ENCODE data around the gene KRT222.

The KRT222 gene

GRCh38 chr17:40648384-40648968 is 16.5 kb downstream of the KRT222 start:
- CTCF ChIA-PET: interaction anchor here (0.9 to 4.5 kb wide), 4 partner anchors 23 to 1017 kb away, joined by 3 to 27 read pairs (median 9); no protein-coding TSS in a partner anchor
- TF ChIP-seq CTCF (IDR thresholded peaks at IDR 0.05; ENCODE audit: control extremely low read depth, extremely low read depth, low read depth, missing control alignments): no peak
- POLR2A ChIA-PET: interaction anchor here (0.6 kb wide), 1 partner anchor 33 kb away, joined by 3 read pairs; no protein-coding TSS in a partner anchor
- DNase-seq (ENCODE audit: extremely low spot score): no peak

GRCh38 chr17:40647624-40648383 is 17.2 kb downstream of the KRT222 start, which contains the start of gene SMARCE1:
Gene SMARCE1, minus strand, starts transcription at chr17:40647818. Its CDS starts 2,016 bp downstream, at chr17:40645802.
- TF ChIP-seq CTCF (IDR thresholded peaks at IDR 0.05; ENCODE audit: control extremely low read depth, extremely low read depth, low read depth, missing control alignments): no peak
- ChIA-PET POLR2A (interaction anchor here (0.6 to 1.3 kb wide), 4 partner anchors 32 to 115 kb away, joined by 3 to 4 read pairs (median 3); no protein-coding TSS in a partner anchor), CTCF (interaction anchor here (0.9 to 4.5 kb wide), 9 partner anchors 13 to 1018 kb away, joined by 3 to 27 read pairs (median 11); no protein-coding TSS in a partner anchor)
- peak; percentile 81 for DNase-seq (ENCODE audit: extremely low spot score)

- no peak for TF ChIP-seq CTCF (IDR thresholded peaks at IDR 0.05; ENCODE audit: control extremely low read depth, extremely low read depth, low read depth, missing control alignments)
- ChIA-PET CTCF (interaction anchor here (0.8 to 4.5 kb wide), 14 partner anchors 10 to 1019 kb away, joined by 3 to 27 read pairs (median 7); no protein-coding TSS in a partner anchor), POLR2A (interaction anchor here (0.8 to 1.3 kb wide), 4 partner anchors 31 to 114 kb away, joined by 3 to 4 read pairs (median 3); no protein-coding TSS in a partner anchor)
- peak; percentile 60 for DNase-seq (ENCODE audit: extremely low spot score)
Measured at GRCh38 chr17:40646791-40647623, 18.0 kb downstream of the KRT222 start.

- DNase-seq (ENCODE audit: extremely low spot score): no peak
- ChIA-PET POLR2A (no interaction called here), CTCF (interaction anchor here (0.8 to 4.5 kb wide), 12 partner anchors 11 to 1020 kb away, joined by 3 to 27 read pairs (median 8); no protein-coding TSS in a partner anchor)
Measured at GRCh38 chr17:40645943-40646342, 19.0 kb downstream of the KRT222 start.

GRCh38 chr17:40645291-40645690 is 19.7 kb downstream of the KRT222 start:
- DNase-seq (ENCODE audit: extremely low spot score): no peak
- TF ChIP-seq CTCF (IDR thresholded peaks at IDR 0.05; ENCODE audit: control extremely low read depth, extremely low read depth, low read depth, missing control alignments): no peak
- CTCF ChIA-PET: interaction anchor here (1.5 to 4.5 kb wide), 6 partner anchors 11 to 1018 kb away, joined by 3 to 27 read pairs (median 14); no protein-coding TSS in a partner anchor
- POLR2A ChIA-PET: no interaction called here

More at GRCh38 chr17:40645943-40646342, 19.0 kb downstream of the KRT222 start:
- TF ChIP-seq CTCF (IDR thresholded peaks at IDR 0.05; ENCODE audit: control extremely low read depth, extremely low read depth, low read depth, missing control alignments): no peak
